HS-5 (cell line): ENCODE data around the gene NOC2L.
"Not testable (repeated sequence)": the region's sequence is repeated elsewhere in the genome, so short reads cannot be mapped to it uniquely, and the experiment has no call there.

ENCODE experiments used
- DNase-seq: peaks from one replicate; pipeline ENCODE4 v3.0.0-alpha.2; 2012; ENCODE audit warnings: low read depth

Gene NOC2L

DNA sequence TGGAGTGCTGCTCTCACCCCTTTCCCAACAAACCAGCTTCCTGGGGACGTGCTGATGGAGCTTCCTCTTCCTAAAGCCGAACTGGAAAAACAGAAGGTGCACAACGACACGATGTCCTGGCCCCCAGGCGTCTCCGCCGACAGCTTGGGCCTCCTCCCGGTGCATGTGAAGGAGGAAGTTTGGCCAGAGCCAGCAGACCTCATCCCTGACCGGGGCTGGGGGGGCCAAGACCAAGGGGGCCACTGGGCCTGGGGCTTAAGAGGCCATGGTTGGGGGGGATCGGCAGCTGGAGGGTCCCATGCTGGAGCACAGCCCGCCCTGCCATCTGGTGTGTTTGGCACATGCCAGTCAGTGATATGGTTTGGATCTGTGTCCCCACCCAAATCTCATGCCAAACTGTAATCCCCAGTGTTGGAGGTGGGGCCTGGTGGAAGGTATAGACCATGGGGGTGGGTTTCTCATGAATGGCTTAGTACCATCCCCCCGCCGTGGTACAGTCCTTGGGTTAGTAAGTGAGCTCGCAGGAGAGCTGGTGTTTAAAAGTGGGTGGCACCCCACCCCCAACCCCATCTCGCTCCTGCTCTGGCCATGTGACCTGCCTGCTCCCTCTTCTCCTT, 34.4 kb upstream of the NOC2L start:
- no peak for DNase-seq

DNA sequence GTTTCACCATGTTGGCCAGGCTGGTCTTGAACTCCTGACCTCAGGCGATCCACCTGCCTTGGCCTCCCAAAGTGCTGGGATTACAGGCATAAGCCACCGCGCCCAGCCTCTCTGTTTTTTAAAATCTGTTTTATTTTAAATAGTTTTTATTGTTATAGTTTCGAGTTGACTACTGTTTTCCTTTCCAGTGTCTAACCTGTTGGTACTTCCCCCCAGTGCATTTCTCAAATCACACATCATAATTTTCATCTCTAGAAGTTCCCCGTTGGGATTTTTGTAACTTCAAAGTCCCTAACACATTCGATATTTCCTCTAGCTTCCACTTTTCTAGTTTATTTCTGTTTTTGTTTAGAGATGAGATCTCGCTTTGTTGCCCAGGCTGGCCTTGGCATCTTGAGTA, 33.3 kb upstream of the NOC2L start:
- no peak for DNase-seq

DNA sequence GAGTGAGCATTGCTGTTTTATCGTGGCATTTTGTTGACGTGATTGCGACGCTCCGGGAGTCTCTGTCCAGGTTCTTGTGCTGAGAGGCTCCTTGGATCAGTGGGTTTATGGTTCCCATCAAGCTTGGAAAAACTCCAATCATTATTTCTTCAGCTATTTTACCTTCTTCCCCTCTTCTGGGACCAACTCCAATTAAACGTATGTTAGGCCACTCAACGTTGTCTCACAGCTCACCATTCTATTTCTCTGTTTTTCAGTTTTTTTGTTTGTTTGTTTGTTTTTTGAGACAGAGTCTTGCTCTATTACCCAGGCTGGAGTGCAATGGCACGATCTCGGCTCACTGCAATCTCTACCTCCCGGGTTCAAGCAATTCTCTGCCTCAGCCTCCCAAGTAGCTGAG, 32.8 kb upstream of the NOC2L start:
- DNase-seq = no peak

DNA sequence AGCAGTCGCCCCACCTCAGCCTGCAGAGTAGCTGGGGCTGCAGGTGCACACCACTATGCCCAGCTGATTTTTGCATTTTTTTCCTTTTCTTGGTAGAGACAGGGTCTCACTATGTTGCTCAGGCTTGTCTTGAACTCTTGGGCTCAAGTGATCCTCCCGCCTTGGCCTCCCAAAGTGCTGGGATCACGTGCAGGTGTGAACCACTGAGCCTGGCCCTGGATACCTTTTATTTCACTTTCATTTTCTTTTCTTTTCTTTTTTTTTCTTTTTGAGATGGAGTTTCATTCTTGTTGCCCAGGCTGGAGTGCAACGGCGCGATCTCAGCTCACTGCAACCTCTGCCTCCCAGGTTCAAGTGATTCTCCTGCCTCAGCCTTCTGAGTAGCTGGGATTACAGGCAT, 32.2 kb upstream of the NOC2L start:
- not testable (repeated sequence) for DNase-seq

DNA sequence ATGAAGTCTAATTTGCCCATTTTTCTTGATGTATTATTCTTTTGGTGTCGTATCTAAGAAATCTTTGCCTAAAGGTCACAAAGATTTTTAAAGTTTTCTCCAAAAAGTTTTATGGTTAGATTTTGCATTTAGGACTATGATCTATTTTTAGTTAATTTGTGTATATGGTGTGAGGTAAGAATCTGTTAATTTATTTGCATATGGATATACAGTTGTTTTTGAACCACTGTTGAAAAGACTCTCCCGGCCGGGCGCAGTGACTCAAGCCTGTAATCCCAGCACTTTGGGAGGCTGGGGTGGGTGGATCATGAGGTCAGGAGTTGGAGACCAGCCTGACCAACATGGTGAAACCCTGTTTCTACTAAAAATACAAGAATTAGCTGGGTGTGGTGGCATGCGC, 29.0 kb upstream of the NOC2L start:
- not testable (repeated sequence) for DNase-seq

DNA sequence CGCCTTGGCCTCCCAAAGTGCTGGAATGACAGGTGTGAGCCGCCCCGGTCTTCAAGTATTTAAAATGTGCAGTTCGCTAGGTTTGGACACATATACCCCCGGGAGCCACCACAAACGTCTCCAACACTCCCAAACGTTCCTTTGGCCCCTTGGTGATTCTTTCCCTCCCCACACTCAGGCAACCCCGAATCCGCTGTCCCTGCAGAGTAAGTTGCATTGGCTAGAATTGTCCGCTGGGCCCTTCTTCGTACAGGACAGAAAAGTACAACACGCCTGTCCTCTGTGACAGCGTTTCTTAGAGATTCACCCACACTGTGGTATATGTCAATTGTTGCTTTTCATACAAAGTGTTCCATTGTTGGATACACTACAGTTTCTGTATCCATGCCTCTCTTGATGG, 26.1 kb upstream of the NOC2L start:
- no peak for DNase-seq

DNA sequence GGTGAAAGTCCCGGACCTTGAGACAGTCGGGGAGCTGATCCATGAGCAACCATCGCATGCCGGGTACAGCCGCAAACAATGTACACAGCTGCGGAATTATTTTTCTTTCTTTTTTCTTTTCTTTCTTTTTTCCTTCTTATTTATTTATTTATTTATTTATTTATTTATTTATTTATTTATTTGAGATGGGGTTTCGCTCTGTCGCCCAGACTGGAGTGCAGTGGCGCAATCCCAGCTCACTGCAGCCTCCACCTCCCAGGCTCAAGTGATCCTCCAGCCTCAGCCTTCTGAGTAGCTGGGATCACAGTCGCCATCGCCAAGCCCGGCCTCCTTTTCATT, 25.4 kb upstream of the NOC2L start:
- no peak for DNase-seq

DNA sequence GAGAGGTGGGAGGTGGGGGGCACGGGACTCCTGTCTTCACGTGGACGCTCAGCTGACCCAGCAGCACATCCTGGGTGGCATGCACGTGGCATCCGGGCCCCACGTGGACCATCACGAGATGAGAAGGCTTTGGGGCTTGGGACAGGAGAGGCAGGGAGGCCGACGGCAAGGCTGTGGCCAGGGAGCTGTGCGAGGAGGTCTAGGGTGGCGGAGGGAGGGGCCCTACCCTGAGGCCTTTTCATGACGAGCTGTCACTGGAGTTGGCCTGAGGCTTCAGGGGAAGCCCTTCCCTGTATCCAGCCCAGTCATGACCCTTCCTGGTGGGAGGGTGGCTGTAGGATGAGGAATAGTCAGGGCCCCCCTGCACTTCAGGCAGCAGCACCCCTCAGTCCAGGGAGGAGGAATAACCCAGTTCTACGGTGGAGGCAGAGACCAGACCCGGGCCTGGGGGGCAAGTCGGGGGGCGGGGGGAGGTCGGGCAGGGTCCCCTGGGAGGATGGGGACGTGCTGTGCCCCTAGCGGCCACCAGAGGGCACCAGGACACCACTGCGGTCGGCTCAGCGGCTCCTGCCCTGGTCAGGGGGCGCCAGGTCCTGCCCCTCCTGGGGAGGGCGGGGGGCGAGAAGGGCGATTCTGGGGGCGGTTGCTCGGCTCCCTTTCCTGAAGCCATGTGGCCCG, 24.9 kb upstream of the NOC2L start:
- DNase-seq = no peak

DNA sequence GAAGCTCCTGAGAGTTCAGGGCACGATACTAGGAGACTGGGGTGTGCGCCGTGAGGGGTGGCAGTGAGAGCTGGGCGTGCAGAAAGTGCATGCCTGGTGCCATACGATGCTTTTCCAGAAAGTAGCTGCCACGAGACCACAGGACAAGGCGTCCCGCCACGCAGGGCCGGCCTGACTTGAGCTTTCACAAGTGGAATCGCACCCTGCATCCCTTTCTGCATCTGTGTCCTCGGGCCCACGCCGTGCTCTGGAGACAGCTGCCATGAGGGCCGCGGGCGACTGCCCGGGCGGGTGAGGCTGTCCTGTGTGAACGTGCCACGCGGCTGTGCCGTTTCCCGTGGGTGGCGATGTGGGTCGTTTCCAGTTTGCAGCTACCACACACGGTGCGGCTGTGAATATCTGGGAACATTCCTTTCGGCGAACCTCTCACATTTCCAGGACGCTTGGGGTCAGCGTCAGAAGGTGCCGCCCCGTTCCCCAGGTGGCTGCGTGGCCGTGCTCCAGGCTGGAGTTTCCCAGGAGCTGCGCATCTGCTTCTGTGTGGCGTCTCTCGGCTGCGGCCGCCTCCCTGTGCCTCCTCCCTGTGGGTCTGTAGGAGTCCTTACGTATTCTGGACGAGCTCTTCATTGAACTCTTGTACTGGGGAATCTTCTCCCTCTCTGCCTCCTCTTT, 23.8 kb upstream of the NOC2L start:
- no peak for DNase-seq

DNA sequence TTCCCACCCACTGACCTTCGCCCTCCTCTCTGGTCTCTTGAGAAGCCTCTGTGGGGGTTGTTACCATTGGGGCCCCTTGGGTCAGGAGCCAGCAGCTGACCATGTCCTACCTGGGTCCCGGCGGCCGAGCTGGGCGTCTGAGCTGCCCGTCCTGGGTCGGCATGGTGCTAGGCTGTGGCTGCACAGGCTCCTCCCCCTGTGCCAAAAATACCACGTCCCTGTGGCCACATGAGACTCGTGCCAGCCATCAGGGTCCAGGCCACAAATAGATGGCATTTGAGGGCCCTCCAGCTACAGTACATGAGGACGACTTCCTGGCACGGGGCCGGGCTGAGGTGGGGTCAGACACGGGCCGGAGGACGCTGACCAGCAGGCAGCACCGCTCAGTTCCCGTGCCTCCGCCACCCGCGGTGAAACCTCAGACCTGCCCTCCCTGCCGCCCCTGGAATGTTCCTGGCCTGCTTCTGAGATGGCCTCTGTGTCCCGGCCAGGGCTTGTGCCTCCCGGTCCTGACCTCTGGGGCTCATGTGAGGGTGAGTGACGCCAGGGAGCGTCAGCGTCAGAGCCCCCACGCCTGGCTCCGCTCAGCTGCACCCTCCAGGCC, 23.0 kb upstream of the NOC2L start, which contains the start of gene PERM1:
PERM1 (minus strand) TSS at position 139 of the 604 bp plus-strand sequence. CDS start 1,064 bp downstream, outside the sequence.
- no peak for DNase-seq

DNA sequence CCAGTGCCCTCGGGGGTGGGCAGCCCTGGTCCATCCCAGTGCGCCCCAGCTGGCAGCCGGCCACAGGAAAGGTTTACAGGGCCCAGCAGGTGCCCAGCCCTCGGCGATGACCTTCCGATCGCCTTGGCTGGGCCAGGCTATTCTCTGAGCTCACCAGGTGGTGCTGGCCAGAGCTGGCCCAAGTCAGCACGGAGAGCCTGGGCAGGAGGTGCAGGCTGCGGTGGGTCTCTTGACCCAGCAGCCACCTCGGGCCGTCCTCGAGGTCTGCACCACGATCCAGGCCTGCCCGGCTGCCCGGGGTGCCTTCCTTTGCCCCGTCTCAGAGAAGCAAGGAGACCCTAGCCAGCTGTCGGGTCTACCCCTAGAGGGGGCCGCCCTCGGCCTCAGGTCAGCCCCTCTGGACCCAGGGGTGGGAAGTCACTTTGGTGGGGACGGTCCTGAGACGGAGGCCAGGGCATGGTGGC, 22.5 kb upstream of the NOC2L start:
- no peak for DNase-seq

DNA sequence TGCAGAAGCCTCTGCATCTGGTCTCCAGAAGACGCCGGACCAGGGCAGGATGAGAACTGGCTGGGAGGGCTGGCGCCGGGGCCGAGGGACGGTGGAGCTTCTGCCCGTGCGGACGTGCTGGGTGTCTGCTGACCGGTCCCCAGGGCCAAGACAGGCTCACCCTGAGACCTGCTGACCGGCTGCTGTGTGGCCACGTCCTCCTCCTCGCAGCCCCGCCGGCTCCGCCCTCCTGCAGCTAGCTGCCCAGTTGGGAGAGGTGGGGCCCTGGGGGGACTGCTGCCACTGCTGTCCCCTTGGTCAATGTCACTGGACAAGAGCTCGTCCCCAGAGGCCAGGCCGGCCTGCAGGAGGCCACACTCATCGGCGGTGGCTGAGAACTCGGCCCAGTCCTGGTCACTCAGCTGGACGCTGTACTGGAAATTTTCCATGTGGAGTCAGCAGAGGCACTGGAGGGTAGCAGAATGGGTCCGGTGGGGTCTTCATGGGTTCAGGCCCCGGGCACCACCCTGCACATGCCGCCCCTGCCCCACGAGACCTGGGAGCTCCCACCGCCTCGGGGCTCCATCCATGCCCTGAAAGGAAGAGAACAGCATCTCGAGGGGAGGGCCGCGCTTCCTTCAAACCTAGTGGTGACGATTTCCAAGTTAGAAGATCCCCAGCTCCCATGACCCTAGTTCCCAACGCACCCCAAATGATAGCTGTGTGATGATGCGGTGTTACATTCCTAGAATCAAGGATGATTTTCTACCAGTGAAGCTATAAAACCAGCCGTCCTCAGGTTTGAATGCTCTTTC, 21.7 kb upstream of the NOC2L start:
- DNase-seq = no peak

DNA sequence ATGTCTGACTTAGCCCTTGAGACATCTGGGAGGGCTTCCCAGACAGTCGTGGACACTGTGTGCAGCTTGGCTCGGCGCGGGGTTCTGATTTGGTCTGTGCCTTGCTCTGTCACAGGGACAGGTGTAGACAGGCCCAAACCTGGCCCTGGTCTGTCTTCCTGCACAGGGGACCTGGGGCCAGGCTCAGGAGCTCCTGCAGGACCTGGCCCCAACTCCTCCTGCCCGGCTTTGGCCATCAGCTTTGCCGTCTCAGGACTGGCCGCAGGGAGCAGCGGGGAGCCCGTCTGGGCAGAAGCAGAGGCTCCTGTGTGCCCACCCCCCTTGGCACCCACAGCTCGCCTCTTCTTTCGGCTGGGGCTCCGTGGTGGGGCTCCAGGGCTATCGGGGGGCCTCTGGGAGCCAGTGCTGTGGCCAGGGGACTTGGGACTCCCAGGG, 21.1 kb upstream of the NOC2L start:
- DNase-seq = no peak

DNA sequence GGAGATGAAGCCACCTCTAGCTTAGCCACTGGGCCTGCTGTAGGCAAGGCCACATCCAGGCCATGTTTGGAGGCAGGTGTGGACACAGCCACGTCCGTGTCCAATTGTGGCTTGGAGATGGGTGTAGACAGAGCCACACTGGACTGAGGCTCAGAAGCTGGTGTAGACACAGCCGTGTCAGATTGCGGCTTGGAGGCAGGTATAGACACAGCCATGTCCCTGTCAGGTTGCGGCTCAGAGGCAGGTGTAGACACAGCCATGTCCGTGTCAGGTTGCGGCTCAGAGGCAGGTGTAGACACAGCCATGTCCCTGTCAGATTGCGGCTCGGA, 20.7 kb upstream of the NOC2L start:
- DNase-seq = no peak

DNA sequence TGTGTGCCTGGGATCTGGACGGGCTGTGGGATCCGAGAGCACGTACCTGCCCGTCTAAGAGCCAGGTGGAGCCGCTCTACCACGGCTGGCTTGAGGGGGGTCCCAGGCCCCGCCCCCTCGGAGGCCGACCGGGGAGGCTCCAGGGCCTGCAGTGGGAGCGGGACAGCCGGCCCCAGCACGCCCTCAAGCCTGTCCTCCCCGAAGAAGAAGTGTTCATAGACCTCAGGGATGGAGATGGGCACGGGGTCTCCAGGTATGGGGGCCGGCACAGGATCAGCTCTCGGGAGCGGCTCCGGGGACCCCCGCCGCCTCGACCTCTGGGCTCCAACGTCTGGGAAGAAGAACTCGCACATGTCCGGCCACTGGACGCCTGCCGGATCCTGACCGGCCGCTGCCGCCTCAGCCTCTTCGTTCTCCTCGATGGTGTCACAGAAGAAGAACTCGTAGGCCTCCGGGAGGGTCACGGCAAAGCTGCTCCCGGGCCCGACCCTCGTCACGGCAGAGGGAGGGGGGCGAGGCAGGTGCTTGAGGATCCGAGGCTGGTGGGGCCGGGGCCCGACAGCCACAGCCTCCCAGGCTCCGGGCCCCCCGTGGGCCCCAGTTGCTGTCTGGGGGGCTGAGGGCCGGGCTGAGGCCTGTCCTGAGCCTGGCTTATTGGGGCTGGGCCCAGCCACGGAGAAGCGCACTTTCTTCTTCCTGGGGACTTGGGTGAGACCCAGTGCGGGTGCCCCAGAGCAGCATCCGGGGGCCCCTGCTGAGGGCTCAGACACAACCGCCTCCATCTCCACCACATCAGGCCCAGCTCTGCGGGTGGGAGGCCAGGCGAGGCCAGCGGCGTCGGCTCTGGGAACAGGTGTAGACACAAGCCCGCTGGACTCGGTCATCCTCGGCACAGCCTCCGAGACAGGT, 20.0 kb upstream of the NOC2L start:
- DNase-seq = no peak

DNA sequence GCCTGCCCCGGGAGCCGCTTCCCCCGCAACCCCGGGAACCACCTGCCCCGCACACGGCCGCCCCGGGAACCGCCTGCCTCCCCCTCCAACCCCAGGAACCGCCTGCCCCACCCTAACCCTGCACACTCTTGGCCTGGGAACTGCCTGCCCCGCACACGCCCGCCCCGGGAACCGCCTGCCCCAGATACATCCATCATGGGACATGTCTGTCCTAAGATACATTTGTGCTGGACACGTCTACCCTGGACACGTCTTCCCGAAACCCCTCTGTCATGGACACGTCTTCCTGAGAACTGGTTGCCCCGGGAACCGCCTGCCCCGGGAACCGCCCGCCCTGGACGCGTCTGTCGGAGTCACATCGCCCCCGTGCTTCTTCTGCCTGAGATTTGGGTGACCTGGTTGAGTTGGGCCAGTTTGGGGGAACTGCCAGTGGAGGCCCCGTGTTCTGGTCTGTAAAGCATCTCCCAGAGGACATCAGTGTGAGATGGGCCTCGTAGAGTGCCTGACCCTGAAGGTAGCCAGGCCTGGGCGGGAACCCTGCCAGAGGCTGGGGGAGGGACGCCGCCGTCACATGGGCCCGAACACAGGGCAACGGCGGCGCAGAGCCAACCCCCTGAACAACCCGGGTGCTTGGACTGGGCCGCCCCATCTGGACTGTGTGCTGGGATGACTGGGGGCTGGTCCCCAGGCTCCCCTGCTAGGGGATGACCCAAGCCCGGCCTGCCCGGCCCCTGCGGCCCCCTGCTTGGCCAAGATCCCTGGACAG, 19.2 kb upstream of the NOC2L start:
- DNase-seq = no peak

DNA sequence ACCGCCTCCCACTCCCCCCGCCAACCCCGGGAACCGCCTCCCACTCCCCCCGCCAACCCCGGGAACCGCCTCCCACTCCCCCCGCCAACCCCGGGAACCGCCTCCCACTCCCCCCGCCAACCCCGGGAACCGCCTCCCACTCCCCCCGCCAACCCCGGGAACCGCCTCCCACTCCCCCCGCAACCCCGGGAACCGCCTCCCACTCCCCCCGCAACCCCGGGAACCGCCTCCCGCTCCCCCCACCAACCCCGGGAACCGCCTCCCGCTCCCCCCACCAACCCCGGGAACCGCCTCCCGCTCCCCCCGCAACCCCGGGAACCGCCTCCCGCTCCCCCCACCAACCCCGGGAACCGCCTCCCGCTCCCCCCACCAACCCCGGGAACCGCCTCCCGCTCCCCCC, 17.7 kb upstream of the NOC2L start:
- DNase-seq = not testable (repeated sequence)

DNA sequence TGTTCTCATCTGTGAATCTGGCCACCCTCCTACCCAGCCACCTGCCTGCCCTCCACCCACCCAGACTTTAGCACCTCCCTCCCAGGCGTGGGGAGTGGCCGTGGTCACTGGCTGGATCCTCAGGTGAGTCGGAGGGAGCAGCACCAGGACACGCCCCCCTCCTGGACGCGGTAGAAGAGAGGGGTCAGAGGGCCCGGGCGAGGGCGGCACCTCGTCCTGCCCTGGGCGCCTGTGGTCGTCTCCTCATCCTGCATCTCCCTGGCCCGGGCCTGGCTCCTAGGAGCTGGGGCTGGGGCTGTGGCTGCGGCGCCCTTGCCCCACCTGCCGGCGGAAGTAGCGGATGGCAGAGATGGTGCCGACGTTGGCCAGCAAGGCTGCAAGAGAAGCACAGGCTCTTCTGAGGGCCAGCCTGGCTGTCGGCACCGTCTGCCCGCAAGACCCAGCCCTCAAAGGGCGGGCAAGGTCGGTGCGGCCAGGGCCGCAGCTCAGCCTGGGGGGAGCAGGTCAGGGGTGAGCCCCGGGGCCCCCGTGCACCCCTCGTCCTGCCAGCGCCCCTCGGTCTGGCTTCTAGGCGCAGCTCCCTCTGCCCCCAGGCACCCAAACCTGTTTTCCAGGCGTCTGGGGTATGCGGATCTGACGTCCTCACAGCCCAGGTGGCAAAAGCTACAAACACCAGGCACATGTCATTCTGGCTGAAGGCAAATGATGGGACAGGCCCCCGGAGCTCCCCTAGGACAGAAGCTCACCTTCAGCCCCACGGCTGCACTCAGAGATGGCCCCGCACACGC, 17.0 kb upstream of the NOC2L start:
- DNase-seq = no peak

DNA sequence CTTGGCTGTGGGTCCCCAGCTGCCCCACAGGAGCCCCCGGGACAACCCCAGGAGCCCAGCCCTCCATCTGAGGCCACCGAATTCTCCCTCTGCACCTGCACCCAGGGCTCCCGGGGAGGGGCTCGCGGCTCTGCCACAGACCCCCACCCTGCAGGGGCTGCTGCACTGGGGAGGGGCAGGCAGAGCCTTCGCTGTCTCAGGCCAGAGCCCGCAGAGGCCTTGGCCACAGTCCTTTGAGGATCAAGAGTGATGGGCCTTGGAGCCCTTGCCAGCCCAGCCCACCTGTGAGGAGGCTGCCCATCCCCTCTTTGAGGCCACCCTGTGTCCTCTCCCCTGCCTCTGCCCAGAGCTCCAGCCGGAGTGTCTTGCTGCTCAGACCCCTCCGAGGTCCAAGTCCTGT, 16.3 kb upstream of the NOC2L start:
- no peak for DNase-seq
